HEK293 (cell line): ENCODE results near the gene UBAP1L.

Experiments
- CTCF ChIP-seq: fragments of 450-650 bp; formaldehyde crosslinking; IDR thresholded peaks from 2 replicates; pipeline ENCODE4 v1.5.1; 2016; ENCODE audit warnings: missing biosample characterization, missing genetic modification characterization
- HOXC10 ChIP-seq: sonication (generic); formaldehyde crosslinking; IDR thresholded peaks from 2 replicates; pipeline ENCODE4 v1.8.1; 2023; ENCODE audit warnings: mild to moderate bottlenecking, missing genetic modification reagents
- REST ChIP-seq: fragments of 450-650 bp; formaldehyde crosslinking; IDR thresholded peaks from 2 replicates; pipeline ENCODE4 v1.5.1; 2016; ENCODE audit warnings: missing biosample characterization, missing genetic modification characterization
- YY1 ChIP-seq: fragments of 450-650 bp; formaldehyde crosslinking; IDR thresholded peaks from 2 replicates; pipeline ENCODE4 v1.5.1; 2018; ENCODE audit warnings: missing biosample characterization, missing genetic modification characterization
- ZBTB11 ChIP-seq: fragments of 450-650 bp; formaldehyde crosslinking; conservative IDR thresholded peaks from 2 replicates; pipeline ENCODE4 v1.5.1; 2016; ENCODE audit warnings: low read depth, missing biosample characterization, missing genetic modification characterization
- ZBTB7A ChIP-seq: fragments of 450-650 bp; formaldehyde crosslinking; IDR thresholded peaks from 2 replicates; pipeline ENCODE4 v1.5.1; 2016; ENCODE audit warnings: low read depth, missing biosample characterization, missing genetic modification characterization
- ZNF175 ChIP-seq: fragments of 450-650 bp; formaldehyde crosslinking; IDR thresholded peaks from 2 replicates; pipeline ENCODE4 v1.5.1; 2016; ENCODE audit warnings: missing biosample characterization, missing genetic modification characterization
- ZNF350 ChIP-seq: fragments of 450-650 bp; formaldehyde crosslinking; IDR thresholded peaks from 2 replicates; pipeline ENCODE4 v1.5.0; 2017; ENCODE audit warnings: missing biosample characterization, mild to moderate bottlenecking, missing genetic modification characterization

GRCh38 chr15:65094294-65094995 is 20.6 kb downstream of the UBAP1L start:
- TF ChIP-seq CTCF (tag by site-specific recombination) (no peak), ZNF350 (tag by site-specific recombination) (no peak), REST (no peak), ZNF175 (tag by site-specific recombination) (no peak), ZBTB11 (no peak), ZBTB7A (tag by site-specific recombination) (no peak), HOXC10 (CRISPR knock-in tag) (no peak), YY1 (tag by site-specific recombination) (no peak)
